ENCODE measurements around the gene CFAP46.

DNA sequence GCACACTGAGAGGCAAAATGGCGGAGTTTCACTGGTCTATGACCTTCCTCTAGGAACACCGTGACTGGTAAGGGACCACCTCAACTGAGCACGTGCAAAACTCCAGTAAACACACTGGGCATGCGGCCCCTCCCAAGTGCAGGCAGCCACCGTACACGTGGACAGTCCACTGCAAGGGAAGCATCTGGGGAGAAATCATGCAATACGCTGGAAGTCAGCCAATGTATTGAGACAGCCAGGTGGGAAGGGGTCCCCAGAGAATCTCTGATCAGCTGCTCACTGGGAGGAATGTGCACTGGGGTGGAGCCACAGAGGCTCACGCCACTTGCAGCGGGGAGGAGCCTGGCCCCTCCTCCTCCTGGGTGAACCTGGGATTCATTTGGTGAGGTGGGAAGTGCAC is 49.3 kb downstream of the CFAP46 start:
- no peak for TF ChIP-seq EZH2 (IDR thresholded peaks at IDR 0.05; ENCODE audit: low read depth, unreplicated experiment)
- TF ChIP-seq, protein P1, sequence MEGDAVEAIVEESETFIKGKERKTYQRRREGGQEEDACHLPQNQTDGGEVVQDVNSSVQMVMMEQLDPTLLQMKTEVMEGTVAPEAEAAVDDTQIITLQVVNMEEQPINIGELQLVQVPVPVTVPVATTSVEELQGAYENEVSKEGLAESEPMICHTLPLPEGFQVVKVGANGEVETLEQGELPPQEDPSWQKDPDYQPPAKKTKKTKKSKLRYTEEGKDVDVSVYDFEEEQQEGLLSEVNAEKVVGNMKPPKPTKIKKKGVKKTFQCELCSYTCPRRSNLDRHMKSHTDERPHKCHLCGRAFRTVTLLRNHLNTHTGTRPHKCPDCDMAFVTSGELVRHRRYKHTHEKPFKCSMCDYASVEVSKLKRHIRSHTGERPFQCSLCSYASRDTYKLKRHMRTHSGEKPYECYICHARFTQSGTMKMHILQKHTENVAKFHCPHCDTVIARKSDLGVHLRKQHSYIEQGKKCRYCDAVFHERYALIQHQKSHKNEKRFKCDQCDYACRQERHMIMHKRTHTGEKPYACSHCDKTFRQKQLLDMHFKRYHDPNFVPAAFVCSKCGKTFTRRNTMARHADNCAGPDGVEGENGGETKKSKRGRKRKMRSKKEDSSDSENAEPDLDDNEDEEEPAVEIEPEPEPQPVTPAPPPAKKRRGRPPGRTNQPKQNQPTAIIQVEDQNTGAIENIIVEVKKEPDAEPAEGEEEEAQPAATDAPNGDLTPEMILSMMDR (conservative IDR thresholded peaks at IDR 0.05; ENCODE audit: low read depth in 2 of 2), result no peak
- TF ChIP-seq REST (IDR thresholded peaks at IDR 0.05; ENCODE audit: unreplicated experiment), result no peak
- TF ChIP-seq ZNF331 (CRISPR knock-in tag; IDR thresholded peaks at IDR 0.05; ENCODE audit: low read depth), result no peak
- no peak for TF ChIP-seq EZH2phosphoT487 (IDR thresholded peaks at IDR 0.05; ENCODE audit: unreplicated experiment)
